Measurements from ENCODE around the gene AGBL4.

DNA sequence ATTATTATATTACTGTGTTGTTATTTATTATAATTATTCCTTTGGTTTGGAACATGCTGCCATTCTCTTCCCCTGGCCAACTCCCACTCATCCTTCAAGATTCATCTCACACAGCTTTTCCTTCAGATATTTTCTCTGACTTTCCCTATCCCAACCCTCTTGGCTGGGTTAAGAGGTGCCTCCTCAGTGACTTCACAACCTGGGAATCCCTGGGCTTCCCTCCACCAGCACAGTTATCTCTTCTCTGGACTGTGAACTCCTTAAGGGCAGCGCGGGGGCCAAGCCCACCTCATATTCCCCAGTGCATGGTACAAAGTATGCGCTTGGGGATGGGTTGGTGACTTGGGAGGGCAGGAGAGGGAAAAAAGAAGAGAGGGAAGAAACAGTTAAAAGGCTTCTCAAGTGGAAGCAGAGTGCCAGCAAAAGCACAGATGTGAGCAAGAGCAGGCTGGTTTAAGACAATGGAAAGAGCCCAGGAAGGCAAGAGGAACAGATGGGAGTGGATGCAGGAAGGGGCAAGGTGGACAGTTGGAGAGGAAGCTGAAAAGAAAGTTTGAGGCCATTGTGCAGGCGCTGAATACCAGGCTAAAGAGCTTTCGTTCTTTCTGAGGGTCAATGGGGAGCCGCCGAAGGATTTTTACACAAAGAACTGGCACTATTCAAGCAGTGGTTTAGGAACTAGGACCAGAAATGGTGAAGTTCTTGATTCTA lies 1379.4 kb downstream of the AGBL4 start:
- TF ChIP-seq, protein P1, sequence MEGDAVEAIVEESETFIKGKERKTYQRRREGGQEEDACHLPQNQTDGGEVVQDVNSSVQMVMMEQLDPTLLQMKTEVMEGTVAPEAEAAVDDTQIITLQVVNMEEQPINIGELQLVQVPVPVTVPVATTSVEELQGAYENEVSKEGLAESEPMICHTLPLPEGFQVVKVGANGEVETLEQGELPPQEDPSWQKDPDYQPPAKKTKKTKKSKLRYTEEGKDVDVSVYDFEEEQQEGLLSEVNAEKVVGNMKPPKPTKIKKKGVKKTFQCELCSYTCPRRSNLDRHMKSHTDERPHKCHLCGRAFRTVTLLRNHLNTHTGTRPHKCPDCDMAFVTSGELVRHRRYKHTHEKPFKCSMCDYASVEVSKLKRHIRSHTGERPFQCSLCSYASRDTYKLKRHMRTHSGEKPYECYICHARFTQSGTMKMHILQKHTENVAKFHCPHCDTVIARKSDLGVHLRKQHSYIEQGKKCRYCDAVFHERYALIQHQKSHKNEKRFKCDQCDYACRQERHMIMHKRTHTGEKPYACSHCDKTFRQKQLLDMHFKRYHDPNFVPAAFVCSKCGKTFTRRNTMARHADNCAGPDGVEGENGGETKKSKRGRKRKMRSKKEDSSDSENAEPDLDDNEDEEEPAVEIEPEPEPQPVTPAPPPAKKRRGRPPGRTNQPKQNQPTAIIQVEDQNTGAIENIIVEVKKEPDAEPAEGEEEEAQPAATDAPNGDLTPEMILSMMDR (optimal IDR thresholded peaks at IDR 0.05 in 1 of 3, IDR thresholded peaks at IDR 0.05 in 1 of 3, conservative IDR thresholded peaks at IDR 0.05 in 1 of 3; ENCODE audit: extremely low read depth in 1 of 3, insufficient read depth in 2 of 3, low read length in 3 of 3), result no peak
- no peak for TF ChIP-seq EZH2 (IDR thresholded peaks at IDR 0.05; ENCODE audit: low read length)

Measured in keratinocyte (primary cell).